ENCODE measurements around the gene IL20RA.
A peak's percentile ranks its signal among the peaks of the same experiment; 100 is the strongest.
"Not testable (repeated sequence)": the region's sequence is repeated elsewhere in the genome, so short reads cannot be mapped to it uniquely, and the experiment has no call there.

Gene IL20RA

GRCh38 chr6:136977075-136977474, 67.7 kb downstream of the IL20RA start:
- no peak for DNase-seq (ENCODE audit: extremely low read depth in 1 of 2, low read depth in 1 of 2)

GRCh38 chr6:136975089-136975715, 69.6 kb downstream of the IL20RA start:
- no peak for DNase-seq (ENCODE audit: extremely low read depth in 1 of 2, low read depth in 1 of 2)

GRCh38 chr6:136973781-136974180, 71.0 kb downstream of the IL20RA start:
- not testable (repeated sequence) for DNase-seq (ENCODE audit: extremely low read depth in 1 of 2, low read depth in 1 of 2)

- DNase-seq (ENCODE audit: extremely low read depth in 1 of 2, low read depth in 1 of 2): no peak
Observed at GRCh38 chr6:136971609-136972008, 73.2 kb downstream of the IL20RA start.

GRCh38 chr6:136969930-136970329, 74.8 kb downstream of the IL20RA start:
- no peak for DNase-seq (ENCODE audit: extremely low read depth in 1 of 2, low read depth in 1 of 2)

GRCh38 chr6:136969433-136969832, 75.3 kb downstream of the IL20RA start:
- no peak for DNase-seq (ENCODE audit: extremely low read depth in 1 of 2, low read depth in 1 of 2)

GRCh38 chr6:136968837-136969236, 75.9 kb downstream of the IL20RA start:
- no peak for DNase-seq (ENCODE audit: extremely low read depth in 1 of 2, low read depth in 1 of 2)

DNA sequence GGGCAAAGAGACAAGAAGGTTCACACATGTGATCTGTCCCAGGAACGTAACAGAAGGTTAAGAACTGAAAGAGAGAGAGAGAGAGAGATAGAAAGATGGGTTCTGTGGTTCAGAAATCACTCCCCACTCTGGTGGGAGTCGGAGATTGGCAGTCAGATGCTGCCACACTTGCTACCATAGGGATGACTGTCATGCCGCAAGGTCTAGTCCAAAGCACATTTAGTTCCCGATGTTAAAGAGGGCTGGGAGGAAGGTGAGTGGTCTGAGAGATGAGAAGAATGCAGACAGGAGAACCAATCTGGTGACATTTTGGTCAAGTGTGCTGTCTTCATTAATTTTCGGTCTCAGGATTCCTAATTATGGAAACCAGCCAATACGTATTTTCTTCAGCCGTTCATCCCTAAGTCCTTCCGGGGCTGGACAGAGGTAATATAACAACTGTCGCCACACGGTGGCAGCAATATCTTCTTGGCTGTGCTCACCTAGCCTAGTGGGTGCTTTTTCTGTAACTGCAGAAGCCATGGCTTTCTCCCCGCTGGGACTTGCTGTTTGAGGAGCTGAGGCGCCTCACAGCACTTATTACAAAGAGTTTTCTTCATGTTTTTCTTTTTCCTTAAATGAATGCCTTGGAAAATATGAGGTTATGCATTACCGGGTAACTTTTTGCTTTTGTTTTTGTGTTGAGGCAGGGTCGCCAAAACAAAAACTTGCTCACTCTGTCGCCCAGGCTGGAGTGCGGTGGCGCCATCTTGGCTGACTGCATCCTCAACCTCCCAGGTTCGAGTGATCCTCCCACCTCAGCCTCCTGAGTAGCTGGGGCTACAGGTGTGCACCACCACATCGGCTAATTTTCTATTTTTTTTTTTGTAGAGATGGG, 76.7 kb downstream of the IL20RA start:
- DNase-seq (ENCODE audit: extremely low read depth in 1 of 2, low read depth in 1 of 2): peak; percentile 3 to 22

- DNase-seq (ENCODE audit: extremely low read depth in 1 of 2, low read depth in 1 of 2): no peak
Observed at GRCh38 chr6:136964398-136964797, 80.4 kb downstream of the IL20RA start.

- no peak for DNase-seq (ENCODE audit: extremely low read depth in 1 of 2, low read depth in 1 of 2)
Observed at GRCh38 chr6:136963259-136963658, 81.5 kb downstream of the IL20RA start.

GRCh38 chr6:136962661-136963060, 82.1 kb downstream of the IL20RA start:
- no peak for DNase-seq (ENCODE audit: extremely low read depth in 1 of 2, low read depth in 1 of 2)

GRCh38 chr6:136961848-136962247, 82.9 kb downstream of the IL20RA start:
- DNase-seq (ENCODE audit: extremely low read depth in 1 of 2, low read depth in 1 of 2): no peak

- no peak for DNase-seq (ENCODE audit: extremely low read depth in 1 of 2, low read depth in 1 of 2)
Observed at GRCh38 chr6:136960781-136961180, 84.0 kb downstream of the IL20RA start.

DNA sequence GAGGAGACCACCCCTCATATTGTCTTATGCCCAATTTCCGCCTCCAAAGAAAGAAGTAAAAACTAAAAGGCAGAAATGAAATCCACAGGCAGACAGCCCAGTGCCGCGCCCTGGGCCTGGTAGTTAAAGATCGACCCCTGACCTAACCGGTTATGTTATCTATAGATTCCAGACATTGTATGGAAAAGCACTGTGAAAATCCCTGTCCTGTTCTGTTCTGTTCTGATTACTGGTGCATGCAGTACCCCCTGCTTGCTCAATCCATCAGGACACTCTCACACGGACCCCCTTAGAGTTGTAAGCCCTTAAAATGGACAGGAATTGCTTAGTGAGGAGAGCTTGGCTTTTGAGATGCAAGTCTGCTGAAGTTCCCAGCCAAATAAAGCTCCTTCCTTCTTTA, 84.8 kb downstream of the IL20RA start:
- DNase-seq (ENCODE audit: extremely low read depth in 1 of 2, low read depth in 1 of 2): not testable (repeated sequence)

DNA sequence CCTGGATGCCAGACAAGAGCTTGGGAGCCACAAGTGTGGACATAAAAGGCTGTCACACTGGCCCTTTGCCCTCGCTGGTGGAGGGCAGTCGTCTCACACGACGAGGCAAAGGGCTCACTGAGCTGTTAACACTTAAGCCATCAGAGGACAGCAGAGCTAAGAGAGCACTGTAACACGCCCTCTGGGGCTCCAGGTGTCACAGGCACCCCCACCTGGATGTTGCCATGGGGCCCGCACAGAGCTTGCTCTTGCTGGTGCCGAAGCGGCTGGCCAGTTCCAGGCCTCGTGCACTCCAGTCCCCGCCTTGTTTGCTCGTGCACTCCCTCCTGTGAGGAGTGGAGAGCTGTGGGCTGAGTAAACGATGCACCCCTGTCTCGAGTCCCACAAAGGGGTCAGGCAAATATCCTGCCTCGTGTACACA, 85.3 kb downstream of the IL20RA start:
- no peak for DNase-seq (ENCODE audit: extremely low read depth in 1 of 2, low read depth in 1 of 2)

DNA sequence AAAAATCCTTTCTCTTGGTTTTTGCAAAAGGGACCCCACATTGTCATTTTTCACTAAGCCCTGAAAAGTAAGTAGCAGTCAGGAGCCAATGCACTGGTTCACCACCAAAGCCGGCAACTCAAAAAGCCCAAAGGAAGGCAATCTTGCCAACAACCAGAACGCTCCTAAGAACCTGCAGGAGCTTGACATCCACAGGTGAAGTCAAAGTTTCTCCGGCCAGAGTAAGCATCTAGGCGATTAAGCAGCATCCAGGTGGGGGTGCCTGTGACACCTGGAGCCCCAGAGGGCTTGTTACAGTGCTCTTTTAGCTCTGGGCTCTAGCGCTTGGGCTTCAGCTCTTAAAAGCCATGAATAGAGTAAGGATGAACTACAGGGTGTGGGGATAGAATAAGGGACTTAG, 86.6 kb downstream of the IL20RA start:
- no peak for DNase-seq (ENCODE audit: extremely low read depth in 1 of 2, low read depth in 1 of 2)

DNA sequence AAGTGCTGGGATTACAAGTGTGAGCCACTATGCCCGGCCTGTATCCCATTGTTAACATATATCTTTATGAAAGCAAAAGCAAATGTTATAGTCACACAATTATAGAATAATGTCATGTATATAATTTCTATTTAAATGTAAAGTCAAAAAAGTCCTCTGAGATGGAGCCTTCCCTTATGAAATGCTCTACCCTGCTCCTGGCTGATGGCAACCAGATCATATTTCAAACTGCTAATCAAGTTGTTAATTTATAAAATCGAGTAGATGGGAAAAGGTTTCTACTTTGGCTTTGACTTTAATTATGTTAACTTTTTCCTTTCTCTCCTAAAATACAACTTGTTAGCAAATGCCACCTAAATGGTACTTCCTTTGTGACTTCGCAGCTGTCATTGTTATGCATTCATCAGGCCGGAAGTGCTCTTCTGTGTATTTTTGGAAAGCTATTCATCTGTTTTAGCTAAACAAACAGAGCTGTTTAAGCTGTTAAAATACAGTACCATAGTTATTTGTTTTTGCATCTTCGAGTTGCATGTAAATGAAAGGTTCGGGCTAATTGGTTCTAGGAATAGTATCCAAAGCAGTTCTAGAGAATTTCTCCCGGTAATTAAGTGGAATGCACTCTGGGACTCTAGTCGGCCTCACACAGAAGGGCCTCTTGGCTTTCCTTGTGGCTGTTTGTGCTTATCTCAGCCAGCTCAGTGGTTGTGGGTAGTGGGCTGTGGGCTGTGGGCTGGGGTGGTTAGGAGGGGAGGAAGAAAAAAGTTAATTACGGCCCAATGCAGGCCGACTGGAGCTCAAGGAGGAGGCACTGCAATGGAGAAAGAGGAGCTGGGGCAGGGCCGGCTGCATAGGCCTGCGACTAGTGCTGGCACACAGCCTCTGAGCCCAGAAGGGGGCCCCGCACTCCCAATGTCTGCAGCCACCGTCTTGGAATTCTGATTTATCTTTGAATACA, 87.9 kb downstream of the IL20RA start:
- DNase-seq (ENCODE audit: extremely low read depth in 1 of 2, low read depth in 1 of 2): no peak

DNA sequence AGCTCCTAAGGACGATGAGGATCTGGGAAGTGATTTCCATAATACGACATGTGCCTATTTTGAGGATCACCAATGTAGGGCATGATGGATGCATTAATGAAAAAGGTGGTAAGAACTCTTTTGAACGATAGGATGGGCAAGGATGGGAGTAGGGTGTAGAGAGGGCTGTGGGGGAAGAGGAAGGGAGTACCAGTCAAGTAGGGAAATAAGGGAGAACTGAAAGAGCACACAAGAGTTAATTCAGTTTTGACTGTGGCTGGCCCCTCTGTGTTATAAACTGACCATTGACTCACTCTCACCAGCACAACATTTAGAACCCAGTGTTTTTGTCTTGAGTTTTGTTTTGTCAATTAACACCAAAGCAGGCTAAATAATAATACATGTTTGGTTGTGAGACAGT, 89.6 kb downstream of the IL20RA start:
- no peak for DNase-seq (ENCODE audit: extremely low read depth in 1 of 2, low read depth in 1 of 2)

DNA sequence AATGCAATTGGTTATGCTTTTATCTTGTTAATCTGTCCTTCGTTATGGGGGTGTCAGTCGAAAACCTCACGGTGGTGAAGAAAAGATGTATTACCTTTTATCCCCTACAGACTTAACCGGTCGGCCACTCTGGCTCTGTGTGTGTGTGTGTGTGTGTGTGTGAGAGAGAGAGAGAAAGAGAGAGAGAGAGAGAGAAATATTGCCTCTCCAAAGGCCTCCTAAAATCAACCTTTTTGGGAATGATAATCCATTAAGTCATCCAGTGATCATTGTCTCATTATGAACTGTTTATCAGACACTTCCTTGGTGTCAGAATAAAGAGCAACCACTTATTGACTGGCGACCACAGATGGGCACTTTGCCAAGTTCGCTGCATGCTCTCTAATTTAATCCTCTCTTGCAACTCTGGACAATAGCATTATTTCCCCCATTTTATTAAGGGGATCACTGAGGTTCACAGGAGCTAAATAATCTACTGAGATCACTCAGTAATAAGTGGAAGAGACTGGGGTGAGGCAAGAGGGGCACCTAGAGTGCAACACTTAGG, 92.0 kb downstream of the IL20RA start:
- DNase-seq (ENCODE audit: extremely low read depth in 1 of 2, low read depth in 1 of 2): no peak

DNA sequence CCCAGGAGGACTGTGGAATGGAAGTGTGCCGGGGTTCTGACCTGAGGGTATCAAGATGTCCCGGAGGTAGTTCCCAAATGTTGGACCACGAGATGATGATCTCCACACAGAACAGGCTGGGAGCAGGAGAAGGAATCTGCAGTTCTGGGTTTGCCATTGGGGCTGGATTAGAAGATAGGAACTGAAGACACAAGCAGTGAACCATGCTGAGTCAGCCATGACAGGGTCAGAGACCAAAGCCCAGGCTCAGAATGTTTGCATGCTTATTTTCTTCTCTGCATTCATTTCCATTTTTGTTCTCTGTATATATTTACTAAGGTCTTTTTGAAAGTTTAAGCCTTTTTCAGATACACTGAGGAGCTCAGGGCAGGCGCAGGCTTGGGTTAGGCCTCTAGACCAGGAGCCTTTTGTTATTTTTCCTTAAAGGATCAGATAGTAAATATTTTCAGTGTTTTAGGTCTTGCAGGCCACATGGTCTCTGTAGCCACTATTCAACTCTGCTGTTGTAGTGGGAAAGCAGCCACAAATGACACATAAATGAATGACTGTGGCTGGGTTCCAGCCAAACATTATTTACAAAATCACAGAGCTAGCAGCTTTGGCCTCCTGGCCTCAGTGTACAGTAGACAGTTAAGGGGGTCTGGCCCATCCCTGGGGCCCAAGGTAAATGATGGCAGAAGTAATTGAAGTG, 94.2 kb downstream of the IL20RA start:
- DNase-seq (ENCODE audit: extremely low read depth in 1 of 2, low read depth in 1 of 2): no peak

Data from activated CD8-positive, alpha-beta memory T cell treated with anti-CD3 and anti-CD28 coated beads for 1 hour (primary cell).